ENCODE results near the gene ARL14EPL.

- TF ChIP-seq CTCF (IDR thresholded peaks at IDR 0.05) (no peak), POLR2A (IDR thresholded peaks at IDR 0.05) (no peak)
Observed at GRCh38 chr5:116038817-116039216, 6.5 kb downstream of the ARL14EPL start.
